SK-N-SH treated with all-trans-retinoic acid at 6 μM for 48 hours (cell line): Measurements from ENCODE around the gene STARD5.
"Not testable (repeated sequence)": the region's sequence is repeated elsewhere in the genome, so short reads cannot be mapped to it uniquely, and the experiment has no call there.

Experiments
- ATAC-seq: fragments of 200-7000 bp; cut with Tn5 transposase; 3 replicates; pipeline ENCODE4 v1.9.1; 2020; ENCODE audit warnings: mild to moderate bottlenecking, moderate library complexity
- ARNTL ChIP-seq: fragments of 450-650 bp; formaldehyde crosslinking; IDR thresholded peaks from 2 replicates; pipeline ENCODE4 v1.5.0; 2020; ENCODE audit warnings: low read depth, mild to moderate bottlenecking, moderate library complexity, borderline replicate concordance
- BACH2 ChIP-seq: fragments of 250-450 bp; sonication (Bioruptor Pico); IDR thresholded peaks from 2 replicates; pipeline ENCODE4 v1.9.0; 2021; ENCODE audit warnings: mild to moderate bottlenecking, borderline replicate concordance
- CREB5 ChIP-seq: fragments of 250-450 bp; sonication (Bioruptor Pico); IDR thresholded peaks from 2 replicates; pipeline ENCODE4 v1.5.1; 2020; ENCODE audit warnings: low read depth, mild to moderate bottlenecking, moderate library complexity
- CSDC2 ChIP-seq: fragments of 250-450 bp; sonication (Bioruptor Pico); IDR thresholded peaks from 2 replicates; pipeline ENCODE4 v1.5.0; 2020; ENCODE audit warnings: mild to moderate bottlenecking, moderate library complexity
- CSRNP3 ChIP-seq: fragments of 250-450 bp; sonication (Bioruptor Pico); IDR thresholded peaks from 2 replicates; pipeline ENCODE4 v1.5.1; 2021; ENCODE audit warnings: mild to moderate bottlenecking, moderate library complexity
- GLIS3 ChIP-seq: fragments of 250-450 bp; sonication (Bioruptor Pico); IDR thresholded peaks from 2 replicates; pipeline ENCODE4 v1.5.0; 2020; ENCODE audit warnings: mild to moderate bottlenecking, moderate library complexity
- OSR1 ChIP-seq: fragments of 250-450 bp; sonication (Bioruptor Pico); IDR thresholded peaks from 2 replicates; pipeline ENCODE4 v1.8.0; 2022; ENCODE audit warnings: moderate library complexity, mild to moderate bottlenecking, inconsistent platforms
- PATZ1 ChIP-seq: fragments of 250-450 bp; sonication (Bioruptor Pico); IDR thresholded peaks from 2 replicates; pipeline ENCODE4 v1.8.0; 2020; ENCODE audit warnings: mild to moderate bottlenecking, moderate library complexity, borderline replicate concordance
- POU6F1 ChIP-seq: fragments of 250-450 bp; sonication (Bioruptor Pico); IDR thresholded peaks from 2 replicates; pipeline ENCODE4 v1.8.0; 2021; ENCODE audit warnings: low read depth, mild to moderate bottlenecking, moderate library complexity, borderline replicate concordance
- PPARA ChIP-seq: fragments of 250-450 bp; sonication (Bioruptor Pico); IDR thresholded peaks from 2 replicates; pipeline ENCODE4 v1.5.0; 2020; ENCODE audit warnings: mild to moderate bottlenecking, borderline replicate concordance
- RARB ChIP-seq: fragments of 250-450 bp; sonication (Bioruptor Pico); IDR thresholded peaks from 2 replicates; pipeline ENCODE4 v1.8.0; 2021; ENCODE audit warnings: mild to moderate bottlenecking, moderate library complexity
- SNAI2 ChIP-seq: fragments of 250-450 bp; sonication (Bioruptor Pico); IDR thresholded peaks from 2 replicates; pipeline ENCODE4 v1.5.0; 2020; ENCODE audit warnings: mild to moderate bottlenecking, moderate library complexity
- TCF4 ChIP-seq: fragments of 250-450 bp; sonication (Bioruptor Pico); IDR thresholded peaks from 2 replicates; pipeline ENCODE4 v1.8.0; 2021; ENCODE audit warnings: mild to moderate bottlenecking, moderate library complexity, borderline replicate concordance
- TOX ChIP-seq: fragments of 250-450 bp; sonication (Bioruptor Pico); IDR thresholded peaks from 2 replicates; pipeline ENCODE4 v1.8.0; 2021; ENCODE audit warnings: mild to moderate bottlenecking, moderate library complexity, borderline replicate concordance
- ZFP3 ChIP-seq: fragments of 250-450 bp; sonication (Bioruptor Pico); IDR thresholded peaks from 2 replicates; pipeline ENCODE4 v1.5.0; 2020; ENCODE audit warnings: mild to moderate bottlenecking, moderate library complexity
- ZNF565 ChIP-seq: fragments of 450-650 bp; formaldehyde crosslinking; conservative IDR thresholded peaks from 2 replicates; pipeline ENCODE4 v1.5.0; 2020; ENCODE audit warnings: low read depth, mild to moderate bottlenecking, moderate library complexity
- ZNF70 ChIP-seq: fragments of 450-650 bp; formaldehyde crosslinking; IDR thresholded peaks from 2 replicates; pipeline ENCODE4 v1.5.0; 2020; ENCODE audit warnings: mild to moderate bottlenecking, moderate library complexity

The STARD5 gene

GRCh38 chr15:81334768-81335435 is 11.0 kb upstream of the STARD5 start (continued):
- TF ChIP-seq CREB5 (CRISPR knock-in tag), result no peak
- TF ChIP-seq POU6F1 (CRISPR knock-in tag), result no peak
- TF ChIP-seq ARNTL (CRISPR knock-in tag), result no peak

- ATAC-seq, result no peak
- TF ChIP-seq GLIS3 (CRISPR knock-in tag) (no peak), ZNF70 (no peak), CSDC2 (CRISPR knock-in tag) (no peak), RARB (no peak)
These were observed 9.4 kb upstream of the STARD5 start for GRCh38 chr15:81333363-81333762.

GRCh38 chr15:81332326-81332725 is 8.4 kb upstream of the STARD5 start:
- ATAC-seq, result no peak
- no peak for TF ChIP-seq ZFP3 (CRISPR knock-in tag)
- no peak for TF ChIP-seq RARB
- TF ChIP-seq TOX (CRISPR knock-in tag), result no peak
- TF ChIP-seq PPARA (CRISPR knock-in tag), result no peak
- no peak for TF ChIP-seq SNAI2
- no peak for TF ChIP-seq CREB5 (CRISPR knock-in tag)
- no peak for TF ChIP-seq CSRNP3 (CRISPR knock-in tag)
- TF ChIP-seq OSR1 (CRISPR knock-in tag), result no peak
- TF ChIP-seq ZNF70, result no peak
- no peak for TF ChIP-seq ARNTL (CRISPR knock-in tag)
- no peak for TF ChIP-seq PATZ1 (CRISPR knock-in tag)
- no peak for TF ChIP-seq TCF4 (CRISPR knock-in tag)

- TF ChIP-seq CREB5 (CRISPR knock-in tag) (no peak), CSRNP3 (CRISPR knock-in tag) (no peak), GLIS3 (CRISPR knock-in tag) (no peak), POU6F1 (CRISPR knock-in tag) (no peak), PATZ1 (CRISPR knock-in tag) (no peak), BACH2 (no peak), ZFP3 (CRISPR knock-in tag) (no peak), ZNF565 (CRISPR knock-in tag) (no peak), TOX (CRISPR knock-in tag) (no peak), ZNF70 (no peak)
- ATAC-seq, result no peak
These were observed 7.7 kb upstream of the STARD5 start for GRCh38 chr15:81331600-81331999.

GRCh38 chr15:81331141-81331540 is 7.2 kb upstream of the STARD5 start:
- not testable (repeated sequence) for ATAC-seq
